ENCODE results near the gene ISL2. TPM values are rescaled to one million over a fixed set of nuclear protein-coding genes. Genes with fewer than 3 reads are reported as not detected.

Gene ISL2
- total RNA-seq, 4 donors from 2014 or later: not detected

GRCh38 chr15:76345880-76346668 lies 9.5 kb downstream of the ISL2 start:
- TF ChIP-seq CTCF (IDR thresholded peaks at IDR 0.05; ENCODE audit: low read depth): no peak

GRCh38 chr15:76346669-76347481 lies 10.3 kb downstream of the ISL2 start:
- TF ChIP-seq CTCF (IDR thresholded peaks at IDR 0.05; ENCODE audit: low read depth): no peak

GRCh38 chr15:76347482-76348055 lies 11.0 kb downstream of the ISL2 start:
- TF ChIP-seq CTCF (IDR thresholded peaks at IDR 0.05; ENCODE audit: low read depth): no peak

- no peak for TF ChIP-seq CTCF (IDR thresholded peaks at IDR 0.05; ENCODE audit: low read depth)
Measured at GRCh38 chr15:76349301-76350070, 12.9 kb downstream of the ISL2 start.

GRCh38 chr15:76353023-76353577 lies 16.5 kb downstream of the ISL2 start:
- TF ChIP-seq CTCF (IDR thresholded peaks at IDR 0.05; ENCODE audit: low read depth): no peak

- no peak for TF ChIP-seq CTCF (IDR thresholded peaks at IDR 0.05; ENCODE audit: low read depth)
Measured at GRCh38 chr15:76353903-76354302, 17.3 kb downstream of the ISL2 start.
